ENCODE data around the gene CTBP2.

GRCh38 chr10:125105155-125105554 lies 55.2 kb downstream of the CTBP2 start:
- TF ChIP-seq, protein P1, sequence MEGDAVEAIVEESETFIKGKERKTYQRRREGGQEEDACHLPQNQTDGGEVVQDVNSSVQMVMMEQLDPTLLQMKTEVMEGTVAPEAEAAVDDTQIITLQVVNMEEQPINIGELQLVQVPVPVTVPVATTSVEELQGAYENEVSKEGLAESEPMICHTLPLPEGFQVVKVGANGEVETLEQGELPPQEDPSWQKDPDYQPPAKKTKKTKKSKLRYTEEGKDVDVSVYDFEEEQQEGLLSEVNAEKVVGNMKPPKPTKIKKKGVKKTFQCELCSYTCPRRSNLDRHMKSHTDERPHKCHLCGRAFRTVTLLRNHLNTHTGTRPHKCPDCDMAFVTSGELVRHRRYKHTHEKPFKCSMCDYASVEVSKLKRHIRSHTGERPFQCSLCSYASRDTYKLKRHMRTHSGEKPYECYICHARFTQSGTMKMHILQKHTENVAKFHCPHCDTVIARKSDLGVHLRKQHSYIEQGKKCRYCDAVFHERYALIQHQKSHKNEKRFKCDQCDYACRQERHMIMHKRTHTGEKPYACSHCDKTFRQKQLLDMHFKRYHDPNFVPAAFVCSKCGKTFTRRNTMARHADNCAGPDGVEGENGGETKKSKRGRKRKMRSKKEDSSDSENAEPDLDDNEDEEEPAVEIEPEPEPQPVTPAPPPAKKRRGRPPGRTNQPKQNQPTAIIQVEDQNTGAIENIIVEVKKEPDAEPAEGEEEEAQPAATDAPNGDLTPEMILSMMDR (IDR thresholded peaks at IDR 0.05) = no peak
- no peak for TF ChIP-seq POLR2A (IDR thresholded peaks at IDR 0.05)

Data from thyroid gland (tissue), 4 donors.